Natural killer cell treated with Interleukin-12 subunit alpha and Interleukin-12 subunit beta and Interleukin-15 and Interleukin-18, amount 100 ng/mL, for 72 hours (primary cell): ENCODE data around the gene PGM2. TPM values are rescaled to one million over a fixed set of nuclear protein-coding genes. Genes with fewer than 3 reads are reported as not detected.
A peak's percentile ranks its signal among the peaks of the same experiment; 100 is the strongest.
"Not testable (repeated sequence)": the region's sequence is repeated elsewhere in the genome, so short reads cannot be mapped to it uniquely, and the experiment has no call there.

Source experiments
- ATAC-seq, 2 donors: fragments of 150-1000 bp; cut with Tn5 transposase in 1 of 2; sonication (Bioruptor Pico), chemical (Tn5 transposase) in 1 of 2; 2 replicates each; pipeline ENCODE4 v1.10.0; 2021
- DNase-seq: peaks from one replicate; pipeline ENCODE4 v3.0.0; 2022; ENCODE audit warnings: low spot score
- H3K27ac Mint-ChIP-seq, 2 donors: 1 replicate in 1 of 2; 2 replicates in 1 of 2; pipeline ENCODE4 v1.8.0; 2022; ENCODE audit warnings: mixed read lengths in 2 of 2, mild to moderate bottlenecking in 1 of 2, moderate library complexity in 1 of 2
- H3K27me3 Mint-ChIP-seq, 2 donors: 1 replicate in 1 of 2; 2 replicates in 1 of 2; pipeline ENCODE4 v1.8.0; 2022; ENCODE audit warnings: mixed read lengths in 2 of 2
- H3K36me3 Mint-ChIP-seq: one replicate; pipeline ENCODE4 v1.8.0; 2022; ENCODE audit warnings: mixed read lengths
- H3K4me1 Mint-ChIP-seq, 2 donors: 1 replicate in 1 of 2; 2 replicates in 1 of 2; pipeline ENCODE4 v1.8.0; 2022; ENCODE audit warnings: low read depth in 2 of 2, mixed read lengths in 2 of 2, mild to moderate bottlenecking in 1 of 2
- H3K4me3 Mint-ChIP-seq: one replicate; pipeline ENCODE4 v1.8.0; 2022; ENCODE audit warnings: mixed read lengths
- H3K9me3 Mint-ChIP-seq: 2 replicates; pipeline ENCODE4 v1.8.0; 2022; ENCODE audit warnings: mixed read lengths
- total RNA-seq, 2 donors: library from RNA; stranded (reverse); gene quantifications; one replicate each; pipeline ENCODE4 v1.2.3, GENCODE V29; 2022

PGM2 gene
- 10 to 100 TPM; 50.7 to 52.2 TPM for total RNA-seq

DNA sequence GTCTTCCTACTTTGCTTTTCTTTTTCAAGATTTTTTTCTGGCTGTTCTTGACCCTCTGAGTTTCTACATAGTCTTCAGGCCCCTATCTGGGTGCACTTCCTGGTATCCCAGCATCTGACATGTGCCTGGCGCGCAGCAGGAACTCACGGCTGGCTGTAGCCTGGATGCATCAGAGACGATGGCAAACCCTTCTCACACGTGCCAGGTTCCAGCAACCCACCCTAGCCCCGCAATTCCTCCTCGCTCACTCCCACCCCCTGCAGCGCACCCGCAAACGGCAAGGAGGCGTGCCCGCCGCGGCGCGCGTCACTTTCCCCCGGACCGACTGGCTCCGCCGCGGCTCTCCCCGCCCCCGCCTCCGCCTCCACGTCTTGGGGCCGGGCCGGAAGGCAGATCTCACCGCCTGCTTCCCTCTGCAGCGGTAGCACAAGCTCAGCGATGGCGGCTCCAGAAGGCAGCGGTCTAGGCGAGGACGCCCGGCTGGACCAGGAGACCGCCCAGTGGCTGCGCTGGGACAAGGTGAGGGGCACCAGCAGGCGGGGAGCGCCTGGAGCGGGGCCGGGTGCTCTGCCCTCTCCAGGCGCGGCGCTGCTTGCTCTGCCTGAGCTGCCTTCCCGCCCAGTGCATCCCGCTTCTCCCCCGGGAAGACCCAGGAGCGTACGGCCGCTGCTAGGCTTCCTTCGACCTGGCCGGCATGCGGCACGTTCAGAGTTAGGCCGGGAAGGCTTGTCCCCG lies at the start of gene PGM2:
Gene PGM2 (plus strand): TSS at position 392 of the 735 bp plus-strand sequence. CDS start 47 bp downstream, at position 439.
- DNase-seq (peak; percentile 93), ATAC-seq (peak; percentile 98 to 99)
- Mint-ChIP-seq H3K4me3 (peak within 1 kb of the TSS; percentile 94), H3K9me3 (no peaks in the 10 kb centered on the region), H3K36me3 (peaks cover 17% of the 10 kb centered on the region), H3K27ac (peak within 1 kb of the TSS; percentile 80 to 93), H3K4me1 (peaks cover 30 to 37% of the 10 kb centered on the region in 2 donors), H3K27me3 (no peaks in the 10 kb centered on the region)

DNA sequence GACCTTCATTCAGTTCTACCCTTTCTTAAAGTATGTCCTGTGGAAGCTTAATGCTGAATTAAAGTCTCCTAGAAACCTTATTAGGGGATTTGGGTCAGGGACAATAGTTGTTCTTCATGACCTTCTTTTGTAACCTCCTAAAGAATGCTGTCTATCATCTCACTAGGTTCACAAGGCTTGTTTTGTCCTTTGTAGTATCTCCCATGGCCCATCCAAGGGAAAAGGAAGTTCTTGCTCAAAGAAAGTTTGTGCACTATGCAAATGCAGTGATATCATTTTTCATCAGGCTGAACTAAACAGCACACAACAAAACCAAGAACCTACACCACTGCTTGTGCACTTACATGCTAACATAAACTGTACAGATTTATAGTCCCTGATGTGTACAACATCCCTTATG lies 46.6 kb upstream of the PGM2 start:
- no peak for DNase-seq
- Mint-ChIP-seq H3K9me3 (no peaks in the 10 kb centered on the region), H3K36me3 (no peaks in the 10 kb centered on the region), H3K4me3 (no peak overlapping the region), H3K4me1 (peaks cover 13 to 14% of the 10 kb centered on the region in 2 donors), H3K27ac (peak overlapping the region in 1 of 2 donors; percentile 76), H3K27me3 (no peaks in the 10 kb centered on the region)
- no peak for ATAC-seq

DNA sequence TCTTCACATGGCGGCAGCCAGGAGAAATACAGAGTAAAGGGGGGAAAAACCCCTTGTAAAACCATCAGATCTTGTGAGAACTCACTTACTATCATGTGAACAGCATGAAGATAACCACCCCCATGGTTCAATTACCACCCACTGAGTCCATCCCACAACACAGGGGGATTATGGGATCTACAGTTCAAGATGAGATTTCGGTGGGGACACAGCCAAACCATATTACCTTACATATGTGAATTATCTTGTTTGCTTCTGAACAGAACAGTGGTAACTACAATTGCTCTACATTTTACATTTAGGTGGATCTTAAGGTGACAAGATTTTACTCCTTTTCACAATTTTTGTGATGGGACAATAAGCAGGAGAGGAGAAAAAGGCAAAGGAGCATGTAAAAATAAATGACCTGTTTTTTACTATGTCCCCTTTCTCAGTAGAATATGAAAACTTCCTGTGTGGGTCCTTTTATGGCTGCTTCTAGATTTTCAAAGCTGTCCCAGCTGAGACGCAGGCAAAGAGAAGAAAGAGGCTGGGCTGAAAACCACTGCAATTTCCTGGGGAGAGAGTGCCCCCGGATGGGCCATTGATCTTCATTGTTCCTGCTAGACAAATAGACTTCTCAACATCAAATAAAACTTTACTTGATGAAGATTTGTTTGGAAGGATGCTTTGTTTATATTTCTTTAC lies 45.9 kb upstream of the PGM2 start:
- Mint-ChIP-seq H3K27ac (peak overlapping the region in 1 of 2 donors; percentile 76), H3K4me1 (peaks cover 13 to 14% of the 10 kb centered on the region in 2 donors), H3K9me3 (no peaks in the 10 kb centered on the region), H3K36me3 (no peaks in the 10 kb centered on the region), H3K27me3 (no peaks in the 10 kb centered on the region), H3K4me3 (no peak overlapping the region)
- ATAC-seq (no peak), DNase-seq (no peak)

DNA sequence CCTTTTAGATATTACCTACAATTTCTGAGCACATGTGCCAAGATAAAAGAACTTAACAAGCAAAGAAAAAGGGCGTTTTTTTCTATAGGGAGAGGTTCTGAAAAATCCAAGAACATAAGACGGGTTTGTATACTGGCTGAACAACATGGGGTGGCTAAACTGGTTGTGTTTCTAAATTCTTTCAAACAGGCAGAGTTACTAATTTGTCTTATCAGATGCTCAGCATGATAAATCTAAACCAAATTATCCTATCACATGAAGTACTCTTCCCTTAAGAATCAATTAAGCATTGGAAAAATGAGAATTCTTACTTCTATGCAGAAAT lies 45.4 kb upstream of the PGM2 start:
- no peak for DNase-seq
- peak overlapping the region in 1 of 2 donors; percentile 76 for H3K27ac Mint-ChIP-seq
- no peaks in the 10 kb centered on the region for H3K9me3 Mint-ChIP-seq
- H3K4me1 Mint-ChIP-seq: peaks cover 13 to 14% of the 10 kb centered on the region in 2 donors
- no peak for ATAC-seq
- no peaks in the 10 kb centered on the region for H3K36me3 Mint-ChIP-seq
- no peak overlapping the region for H3K4me3 Mint-ChIP-seq
- no peaks in the 10 kb centered on the region for H3K27me3 Mint-ChIP-seq

DNA sequence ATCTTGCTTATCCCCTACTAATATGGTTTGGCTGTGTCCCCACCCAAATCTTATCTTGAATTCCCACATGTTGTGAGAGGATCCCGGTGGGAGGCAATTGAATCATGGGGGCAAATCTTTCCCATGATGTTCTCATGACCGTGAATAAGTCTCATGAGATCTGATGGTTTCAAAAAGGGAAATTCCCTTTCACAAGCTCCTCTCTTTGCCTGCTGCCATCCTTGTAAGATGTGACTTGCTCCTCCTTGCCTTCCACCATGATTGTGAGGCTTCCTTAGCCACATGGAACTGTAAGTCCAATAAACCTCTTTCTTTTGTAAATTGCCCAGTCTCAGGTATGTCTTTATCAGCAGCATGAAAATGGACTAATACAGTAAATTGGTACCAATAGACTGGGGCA lies 40.2 kb upstream of the PGM2 start:
- H3K9me3 Mint-ChIP-seq, H3K27ac Mint-ChIP-seq, ATAC-seq, H3K4me1 Mint-ChIP-seq, DNase-seq, H3K4me3 Mint-ChIP-seq, H3K36me3 Mint-ChIP-seq: not testable (repeated sequence)
- H3K27me3 Mint-ChIP-seq: peaks cover 4 to 13% of the 10 kb centered on the region in 2 donors

DNA sequence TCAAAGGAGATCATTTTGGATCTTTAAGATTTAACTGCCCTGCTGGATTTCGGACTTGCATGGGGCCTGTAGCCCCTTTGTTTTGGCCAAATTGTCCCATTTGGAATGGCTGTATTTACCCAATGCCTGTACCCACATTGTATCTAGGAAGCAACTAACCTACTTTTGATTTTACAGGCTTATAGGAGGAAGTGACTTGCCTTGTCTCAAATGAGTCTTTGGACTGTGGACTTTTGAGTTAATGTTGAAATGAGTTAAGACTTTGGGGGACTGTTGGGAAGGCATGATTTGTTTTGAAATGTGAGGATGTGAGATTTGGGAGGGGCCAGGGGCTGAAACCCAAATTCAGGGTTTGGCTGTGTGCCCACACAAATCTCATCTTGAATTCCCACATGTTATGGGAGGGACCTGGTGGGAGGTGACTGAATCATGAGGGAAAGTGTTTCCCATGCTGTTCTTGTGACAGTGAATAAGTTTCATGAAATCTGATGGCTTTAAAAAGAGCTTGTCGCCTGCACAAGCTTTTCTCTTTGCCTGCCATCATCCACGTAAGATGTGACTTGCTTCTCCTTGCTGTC lies 38.5 kb upstream of the PGM2 start:
- not testable (repeated sequence) for H3K27ac Mint-ChIP-seq, H3K4me1 Mint-ChIP-seq, H3K9me3 Mint-ChIP-seq, ATAC-seq, H3K4me3 Mint-ChIP-seq, H3K36me3 Mint-ChIP-seq, DNase-seq
- peaks cover 4 to 13% of the 10 kb centered on the region in 2 donors for H3K27me3 Mint-ChIP-seq

DNA sequence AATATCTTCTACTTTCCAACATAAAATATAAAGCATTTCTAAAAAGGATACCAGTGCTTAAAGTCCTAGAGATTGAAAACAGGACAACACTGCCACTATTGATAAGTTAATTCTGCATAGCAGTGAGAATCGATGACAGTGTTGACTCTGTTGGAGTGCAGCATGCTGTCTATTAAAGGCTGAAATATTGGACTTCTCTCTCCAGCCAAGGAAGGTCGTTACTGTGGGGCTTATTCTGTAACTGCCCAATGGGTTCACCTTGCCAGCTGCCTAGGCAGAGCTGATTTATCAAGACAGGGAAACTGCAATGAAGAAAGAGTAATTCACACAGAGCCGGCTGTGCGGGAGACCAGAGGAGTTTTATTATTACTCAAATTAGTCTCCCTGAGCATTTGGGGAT lies 37.7 kb upstream of the PGM2 start:
- no peak overlapping the region for H3K4me3 Mint-ChIP-seq

DNA sequence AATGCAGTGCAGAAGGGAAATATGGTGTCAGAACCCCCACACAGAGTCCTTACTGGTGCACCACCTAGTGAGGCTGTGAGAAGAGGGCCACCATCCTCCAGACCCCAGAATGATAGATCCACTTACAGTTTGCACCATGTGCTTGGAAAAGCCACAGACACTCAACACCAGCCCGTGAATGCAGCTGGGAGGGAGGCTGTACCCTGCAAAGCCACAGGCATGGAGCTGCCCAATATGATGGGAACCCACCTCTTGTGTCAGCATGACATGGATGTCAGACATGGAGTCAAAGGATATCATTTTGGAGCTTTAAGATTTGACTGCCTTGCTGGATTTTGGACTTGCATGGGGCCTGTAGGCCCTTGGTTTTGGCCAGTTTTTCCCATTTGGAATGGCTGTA lies 34.2 kb upstream of the PGM2 start:
- Mint-ChIP-seq H3K27ac (no peak overlapping the region), H3K9me3 (no peaks in the 10 kb centered on the region), H3K36me3 (no peaks in the 10 kb centered on the region), H3K4me1 (no peaks in the 10 kb centered on the region), H3K27me3 (peaks cover 8 to 21% of the 10 kb centered on the region in 2 donors), H3K4me3 (no peak overlapping the region)
- no peak for DNase-seq
- ATAC-seq: no peak

More for the DNA sequence above, 37.7 kb upstream of the PGM2 start:
- peaks cover 4 to 13% of the 10 kb centered on the region in 2 donors for H3K27me3 Mint-ChIP-seq
- DNase-seq: no peak
- no peaks in the 10 kb centered on the region for H3K4me1 Mint-ChIP-seq
- H3K9me3 Mint-ChIP-seq: no peaks in the 10 kb centered on the region
- H3K36me3 Mint-ChIP-seq: no peaks in the 10 kb centered on the region
- H3K27ac Mint-ChIP-seq: no peak overlapping the region
- no peak for ATAC-seq

DNA sequence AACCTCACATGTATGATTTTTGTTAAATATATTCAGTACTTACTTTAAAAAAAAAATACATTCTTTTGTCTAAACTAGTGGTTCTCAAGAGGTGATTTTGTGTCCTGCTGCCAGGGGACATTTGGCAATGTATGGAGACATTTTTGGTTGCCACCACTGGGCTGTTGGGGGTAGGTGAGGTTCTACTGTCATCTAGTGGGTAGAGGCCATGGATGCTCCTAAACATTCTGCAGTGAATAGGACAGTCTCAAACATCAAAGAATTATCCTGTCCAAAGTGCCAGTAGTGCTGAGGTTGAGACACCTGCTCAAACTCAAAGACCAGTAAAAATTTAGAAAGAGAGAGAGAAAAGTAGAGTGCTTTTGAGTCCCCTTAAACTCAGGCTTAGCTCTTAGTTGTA lies 32.9 kb upstream of the PGM2 start:
- DNase-seq (no peak), ATAC-seq (no peak)
- Mint-ChIP-seq H3K27me3 (peaks cover 6 to 20% of the 10 kb centered on the region in 2 donors), H3K4me1 (no peaks in the 10 kb centered on the region), H3K4me3 (no peak overlapping the region), H3K9me3 (no peaks in the 10 kb centered on the region), H3K36me3 (no peaks in the 10 kb centered on the region), H3K27ac (no peak overlapping the region)

DNA sequence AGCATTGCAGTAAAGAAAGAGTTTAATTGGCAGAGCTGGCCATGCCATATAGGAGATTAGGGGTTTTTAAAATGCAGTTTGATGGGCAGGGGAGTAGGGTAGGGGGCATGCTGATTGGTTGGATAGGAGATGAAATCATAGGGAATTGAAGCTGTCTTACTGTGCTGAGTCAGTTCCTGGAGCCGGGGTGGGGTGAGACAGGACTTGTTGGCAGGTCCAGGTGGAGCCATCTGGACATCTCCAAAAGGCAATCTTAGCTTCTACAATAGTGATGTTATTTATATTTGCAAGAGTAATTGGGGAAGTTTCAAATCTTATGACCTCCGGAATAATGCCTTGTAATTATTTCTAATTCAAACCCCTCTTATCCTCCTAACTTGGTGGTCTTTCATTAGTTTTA lies 32.4 kb upstream of the PGM2 start:
- no peak overlapping the region for H3K27ac Mint-ChIP-seq
- DNase-seq (no peak), ATAC-seq (no peak)
- peaks cover 6 to 18% of the 10 kb centered on the region in 2 donors for H3K27me3 Mint-ChIP-seq
- H3K4me3 Mint-ChIP-seq: no peak overlapping the region
- no peaks in the 10 kb centered on the region for H3K9me3 Mint-ChIP-seq
- H3K36me3 Mint-ChIP-seq: no peaks in the 10 kb centered on the region
- no peaks in the 10 kb centered on the region for H3K4me1 Mint-ChIP-seq

DNA sequence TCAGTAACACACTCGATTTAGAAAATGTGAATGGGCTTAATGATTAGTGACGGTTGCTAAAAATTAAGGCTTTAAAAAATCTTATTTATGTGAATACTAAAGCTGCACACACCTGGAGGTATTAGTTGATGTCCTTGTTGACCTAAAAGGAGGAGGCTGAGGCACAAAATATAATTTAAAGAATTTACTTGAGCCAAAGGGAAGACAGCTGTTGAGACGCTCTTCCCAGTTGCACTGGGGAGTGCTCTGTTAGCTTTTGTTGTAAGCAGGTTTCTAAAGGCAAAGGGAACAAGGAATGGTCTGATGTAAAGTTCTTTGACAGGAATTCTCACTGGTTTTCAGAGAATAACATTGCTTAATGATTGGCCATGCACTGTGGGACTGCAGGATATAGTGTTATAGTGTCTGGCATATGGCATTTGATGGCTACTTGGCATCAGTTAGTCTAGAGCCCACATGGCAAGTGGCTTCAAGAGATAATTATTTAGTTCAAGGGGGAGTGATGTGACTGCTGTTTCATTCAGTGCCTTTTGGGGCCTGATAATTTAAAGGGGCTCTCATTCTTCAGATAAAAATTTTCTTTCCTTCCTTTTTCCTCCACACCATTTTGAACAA lies 30.8 kb upstream of the PGM2 start:
- no peak overlapping the region for H3K27ac Mint-ChIP-seq
- no peaks in the 10 kb centered on the region for H3K4me1 Mint-ChIP-seq
- ATAC-seq: no peak

DNA sequence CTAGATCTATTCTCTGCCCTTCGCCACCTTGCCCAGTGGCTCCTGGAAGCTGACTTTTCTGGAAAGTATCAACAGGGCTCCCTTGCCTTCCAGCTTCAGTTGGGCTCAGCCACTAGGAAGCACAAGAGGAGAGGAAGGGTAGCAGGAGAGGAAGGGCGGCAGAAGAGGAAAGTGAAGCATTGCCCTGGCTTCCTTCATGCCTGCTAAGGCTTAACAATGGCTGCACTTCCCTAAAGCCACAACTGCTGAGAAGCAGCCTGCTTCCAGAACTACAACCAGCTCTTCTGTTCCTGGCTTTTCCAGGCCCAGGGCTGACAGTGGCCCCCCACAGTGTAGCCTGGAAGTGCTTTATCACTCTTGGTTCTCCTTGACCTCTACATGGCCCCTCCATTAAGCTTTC lies 29.1 kb upstream of the PGM2 start:
- Mint-ChIP-seq H3K27ac (no peak overlapping the region), H3K4me1 (no peaks in the 10 kb centered on the region), H3K9me3 (no peaks in the 10 kb centered on the region), H3K4me3 (no peak overlapping the region), H3K36me3 (no peaks in the 10 kb centered on the region), H3K27me3 (peaks cover 6 to 23% of the 10 kb centered on the region in 2 donors)
- ATAC-seq: no peak
- DNase-seq: no peak

More for the DNA sequence above, 30.8 kb upstream of the PGM2 start:
- no peak for DNase-seq
- H3K27me3 Mint-ChIP-seq: peaks cover 6 to 23% of the 10 kb centered on the region in 2 donors
- H3K36me3 Mint-ChIP-seq: no peaks in the 10 kb centered on the region
- no peaks in the 10 kb centered on the region for H3K9me3 Mint-ChIP-seq
- H3K4me3 Mint-ChIP-seq: no peak overlapping the region

DNA sequence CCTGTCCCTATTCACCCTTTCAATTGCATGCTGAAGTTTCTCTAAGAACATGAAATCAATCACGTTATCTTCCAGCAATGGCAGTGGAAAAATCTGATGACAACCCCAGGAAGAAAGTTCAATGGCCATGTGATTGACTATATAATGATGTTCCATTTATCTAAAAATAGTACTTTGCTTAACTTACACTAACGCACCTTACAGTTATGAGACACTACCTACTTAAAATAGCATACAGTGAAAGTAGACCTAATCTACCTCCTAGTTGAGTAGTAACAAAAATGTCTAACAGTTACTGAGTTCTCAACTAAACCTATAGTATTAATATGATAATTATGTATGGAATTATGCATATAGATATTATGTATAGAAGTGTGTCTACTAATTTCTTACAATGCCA lies 28.6 kb upstream of the PGM2 start:
- ATAC-seq: no peak
- Mint-ChIP-seq H3K4me3 (no peak overlapping the region), H3K4me1 (no peaks in the 10 kb centered on the region), H3K36me3 (no peaks in the 10 kb centered on the region), H3K9me3 (no peaks in the 10 kb centered on the region), H3K27ac (no peak overlapping the region), H3K27me3 (peaks cover 6 to 23% of the 10 kb centered on the region in 2 donors)
- no peak for DNase-seq

DNA sequence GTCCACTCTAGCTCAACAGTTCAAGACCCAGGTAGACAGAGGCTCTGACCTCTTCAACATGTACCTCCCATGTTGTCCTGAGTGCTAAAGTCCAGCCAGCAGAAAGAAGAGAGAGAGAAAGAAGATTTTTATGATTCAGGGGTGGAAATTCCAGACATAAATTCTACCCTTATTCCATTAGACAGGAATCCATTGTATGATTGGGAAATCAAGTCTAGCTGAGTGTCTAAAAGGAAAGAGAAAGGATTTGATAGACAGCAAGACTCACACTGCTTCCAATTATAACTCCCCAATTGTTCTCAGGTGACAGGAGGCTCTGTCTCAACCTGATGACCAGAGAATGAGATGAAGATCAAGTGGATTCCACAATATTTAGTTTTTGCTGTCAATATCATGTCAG lies 27.9 kb upstream of the PGM2 start:
- H3K27ac Mint-ChIP-seq: no peak overlapping the region
- no peak overlapping the region for H3K4me3 Mint-ChIP-seq
- H3K9me3 Mint-ChIP-seq: no peaks in the 10 kb centered on the region
- no peaks in the 10 kb centered on the region for H3K36me3 Mint-ChIP-seq
- no peaks in the 10 kb centered on the region for H3K4me1 Mint-ChIP-seq
- peaks cover 6 to 23% of the 10 kb centered on the region in 2 donors for H3K27me3 Mint-ChIP-seq
- DNase-seq (no peak), ATAC-seq (no peak)
